OCI-LY3 (cell line): ENCODE results near the gene OR6M1.

Source experiments
- EZH2phosphoT487 ChIP-seq: fragments of 200-600 bp; shearing (Covaris generic); IDR thresholded peaks from 2 replicates; pipeline ENCODE4 v1.6.1; 2018; ENCODE audit warnings: antibody characterized with exemption, mixed run types, low read depth
- TF ChIP-seq, protein P1 (sequence below): fragments of 200-600, 300-600 bp; sonication (generic); IDR thresholded peaks from 2 replicates; pipeline ENCODE4 v1.5.1; 2014; ENCODE audit warnings: antibody characterized with exemption, low read length, low read depth

DNA sequence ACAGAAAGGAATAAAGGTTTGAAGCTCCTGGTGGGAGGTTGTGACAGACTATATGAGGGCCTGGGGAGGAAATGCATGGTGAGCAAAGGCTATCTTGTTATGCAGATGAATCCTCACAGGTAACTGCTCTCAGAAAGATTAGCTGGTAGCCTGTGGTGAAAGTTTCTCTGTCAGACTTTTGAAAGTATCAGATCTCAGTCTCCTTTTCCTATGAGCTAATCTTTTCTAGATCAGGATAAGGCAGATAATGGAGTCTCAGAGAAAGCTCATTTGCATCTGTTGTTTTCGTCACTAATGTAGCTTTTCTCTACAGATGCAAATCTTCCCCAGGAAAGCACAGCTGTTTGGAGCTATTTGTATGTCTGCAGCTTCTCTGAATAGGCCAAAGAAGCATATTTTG, 30.9 kb downstream of the OR6M1 start:
- TF ChIP-seq, protein P1, sequence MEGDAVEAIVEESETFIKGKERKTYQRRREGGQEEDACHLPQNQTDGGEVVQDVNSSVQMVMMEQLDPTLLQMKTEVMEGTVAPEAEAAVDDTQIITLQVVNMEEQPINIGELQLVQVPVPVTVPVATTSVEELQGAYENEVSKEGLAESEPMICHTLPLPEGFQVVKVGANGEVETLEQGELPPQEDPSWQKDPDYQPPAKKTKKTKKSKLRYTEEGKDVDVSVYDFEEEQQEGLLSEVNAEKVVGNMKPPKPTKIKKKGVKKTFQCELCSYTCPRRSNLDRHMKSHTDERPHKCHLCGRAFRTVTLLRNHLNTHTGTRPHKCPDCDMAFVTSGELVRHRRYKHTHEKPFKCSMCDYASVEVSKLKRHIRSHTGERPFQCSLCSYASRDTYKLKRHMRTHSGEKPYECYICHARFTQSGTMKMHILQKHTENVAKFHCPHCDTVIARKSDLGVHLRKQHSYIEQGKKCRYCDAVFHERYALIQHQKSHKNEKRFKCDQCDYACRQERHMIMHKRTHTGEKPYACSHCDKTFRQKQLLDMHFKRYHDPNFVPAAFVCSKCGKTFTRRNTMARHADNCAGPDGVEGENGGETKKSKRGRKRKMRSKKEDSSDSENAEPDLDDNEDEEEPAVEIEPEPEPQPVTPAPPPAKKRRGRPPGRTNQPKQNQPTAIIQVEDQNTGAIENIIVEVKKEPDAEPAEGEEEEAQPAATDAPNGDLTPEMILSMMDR = no peak
- TF ChIP-seq EZH2phosphoT487 = no peak
